Fibroblast of the aortic adventitia (primary cell): ENCODE measurements around the gene DAB2IP. TPM values are rescaled to one million over a fixed set of nuclear protein-coding genes. Genes with fewer than 3 reads are reported as not detected.
"Not testable (repeated sequence)": the region's sequence is repeated elsewhere in the genome, so short reads cannot be mapped to it uniquely, and the experiment has no call there.

Source experiments
- DNase-seq: peaks from one replicate; pipeline ENCODE4 v3.0.0-alpha.2; 2010; ENCODE audit warnings: low read depth
- H3K4me3 ChIP-seq: 2 replicates; pipeline ENCODE4 v1.5.1; 2011; ENCODE audit warnings: low read depth, mild to moderate bottlenecking, control low read depth, low read length, moderate library complexity
- CTCF ChIP-seq: IDR thresholded peaks from 2 replicates; pipeline ENCODE4 v1.5.1; 2011; ENCODE audit warnings: mild to moderate bottlenecking, low read length, control low read depth, inconsistent platforms; ENCODE audit not compliant: insufficient read depth
- total RNA-seq: library from RNA; depleted of rRNA; stranded (reverse); fragments of >200 nt; gene quantifications from 2 replicates; pipeline ENCODE4 v1.2.3, GENCODE V29; 2012; ENCODE audit warnings: low replicate concordance

Gene DAB2IP
- total RNA-seq, 1 donor: 17.4 TPM

DNA sequence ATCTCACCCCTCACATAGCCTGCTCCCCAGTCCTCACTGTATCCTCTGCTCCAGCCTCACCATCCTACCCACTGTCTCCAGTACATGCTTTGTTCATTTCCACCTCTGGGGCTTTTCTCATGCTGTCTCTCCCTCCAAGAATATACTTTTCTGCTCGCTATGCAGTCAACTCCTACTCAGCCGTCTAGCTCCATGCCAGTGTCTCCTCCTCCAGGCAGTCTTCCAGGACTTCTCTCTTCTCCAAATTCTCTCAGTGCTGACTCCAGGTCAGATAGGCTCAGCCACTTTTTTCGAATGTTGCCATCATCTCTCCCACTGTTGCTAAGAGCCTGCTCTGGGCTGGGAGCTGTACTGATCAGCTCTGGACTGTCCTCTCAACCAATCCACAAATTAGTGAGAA is 8.0 kb upstream of the DAB2IP start:
- TF ChIP-seq CTCF: no peak
- H3K4me3 ChIP-seq: no peak overlapping the region

GRCh38 chr9:121644040-121644439 is 7.4 kb upstream of the DAB2IP start:
- not testable (repeated sequence) for DNase-seq, H3K4me3 ChIP-seq

More for the DNA sequence above, 8.0 kb upstream of the DAB2IP start:
- no peak for DNase-seq

- H3K4me3 ChIP-seq: no peak overlapping the region
- TF ChIP-seq CTCF: no peak
- no peak for DNase-seq
Observed at GRCh38 chr9:121645003-121645402, 6.4 kb upstream of the DAB2IP start.

GRCh38 chr9:121645853-121646807 is 5.3 kb upstream of the DAB2IP start:
- DNase-seq: no peak
- no peak overlapping the region for H3K4me3 ChIP-seq
- TF ChIP-seq CTCF: no peak

DNA sequence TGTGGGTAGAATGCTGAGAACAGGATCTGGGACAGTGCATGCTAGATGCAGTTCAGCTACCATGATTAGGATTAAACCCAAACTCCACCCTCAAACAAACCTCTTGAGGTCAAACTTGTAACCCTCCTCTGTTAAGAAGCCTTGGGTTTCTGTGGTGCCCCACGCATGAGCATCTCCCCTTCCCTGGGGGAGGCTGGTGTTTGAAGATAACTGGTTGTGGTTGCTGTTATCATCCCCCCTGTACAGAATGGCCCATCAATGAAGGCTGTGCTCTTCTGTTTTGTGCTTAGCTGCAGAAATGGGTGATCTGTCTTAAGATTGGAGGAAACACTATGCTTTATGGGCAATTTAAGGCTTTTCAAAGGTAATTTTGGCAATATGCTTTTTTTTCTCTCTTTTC is 4.4 kb upstream of the DAB2IP start:
- no peak for TF ChIP-seq CTCF
- DNase-seq: no peak

DNA sequence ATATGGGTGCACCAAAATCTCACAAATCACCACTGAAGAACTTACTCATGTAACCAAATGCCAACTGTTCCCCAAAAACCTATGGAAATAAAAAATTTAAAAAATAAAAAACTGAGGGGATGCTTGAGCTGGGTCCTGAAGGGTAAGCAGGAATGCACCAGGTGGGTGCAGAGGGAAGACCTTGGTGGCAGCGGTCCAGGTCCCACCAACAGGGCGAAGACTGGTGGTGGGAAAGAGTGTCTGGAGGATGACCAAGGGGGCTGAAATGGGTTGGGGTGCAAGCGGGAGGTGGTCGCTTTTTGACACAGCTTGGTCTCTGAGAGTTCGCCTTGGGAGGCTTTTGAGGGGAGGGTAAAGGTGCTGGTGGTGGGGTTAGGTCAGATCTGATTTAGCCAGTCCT is 3.3 kb upstream of the DAB2IP start:
- no peak for DNase-seq
- no peak overlapping the region for H3K4me3 ChIP-seq
- no peak for TF ChIP-seq CTCF

More for the DNA sequence above, 4.4 kb upstream of the DAB2IP start:
- H3K4me3 ChIP-seq: no peak overlapping the region

GRCh38 chr9:121648799-121649198 is 2.6 kb upstream of the DAB2IP start:
- TF ChIP-seq CTCF: no peak
- no peak overlapping the region for H3K4me3 ChIP-seq
- DNase-seq: no peak
